NCI-H460 (cell line): ENCODE measurements around the gene PIAS3. TPM values are rescaled to one million over a fixed set of nuclear protein-coding genes. Genes with fewer than 3 reads are reported as not detected.
A peak's percentile ranks its signal among the peaks of the same experiment; 100 is the strongest.
"Not testable (repeated sequence)": the region's sequence is repeated elsewhere in the genome, so short reads cannot be mapped to it uniquely, and the experiment has no call there.

Source experiments
- DNase-seq: peaks from one replicate; pipeline ENCODE4 v3.0.0-alpha.2; 2016; ENCODE audit warnings: low read depth; ENCODE audit errors: extremely low read depth
- total RNA-seq: library from RNA; depleted of rRNA; stranded (reverse); fragments of >200 nt; shearing (Covaris generic); gene quantifications from 2 replicates; pipeline ENCODE4 v1.2.3, GENCODE V29; 2014

Gene PIAS3
- total RNA-seq, 1 experiment from 2014 or later: 18.6 TPM

DNA sequence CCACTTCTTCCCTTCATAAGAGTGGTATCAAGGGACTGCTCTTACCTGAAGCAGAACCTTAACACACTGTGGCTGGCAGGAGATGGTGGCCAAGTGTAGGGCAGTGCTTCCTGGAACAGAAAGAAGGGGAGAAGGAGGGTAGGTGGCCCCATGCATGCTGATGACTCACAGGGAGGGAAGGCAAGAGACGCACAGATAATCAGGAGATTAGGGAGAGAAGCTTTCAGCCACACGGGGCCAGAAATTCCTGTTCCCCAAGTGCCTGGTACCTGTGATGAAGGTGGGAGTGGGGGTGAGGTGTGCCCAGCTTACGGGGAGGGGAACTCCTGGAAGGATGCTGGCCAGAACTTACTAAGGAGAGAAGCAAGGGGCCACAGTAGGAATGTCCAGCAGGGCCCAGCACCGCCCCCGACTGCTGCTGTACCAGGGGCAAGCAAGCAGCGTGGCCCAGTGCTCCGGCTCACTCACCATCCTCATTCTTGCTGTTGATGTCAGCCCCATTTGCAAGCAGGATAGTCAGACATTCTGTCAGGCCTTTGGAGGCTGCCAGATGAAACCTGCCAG is 19.1 kb upstream of the PIAS3 start:
- no peak for DNase-seq

DNA sequence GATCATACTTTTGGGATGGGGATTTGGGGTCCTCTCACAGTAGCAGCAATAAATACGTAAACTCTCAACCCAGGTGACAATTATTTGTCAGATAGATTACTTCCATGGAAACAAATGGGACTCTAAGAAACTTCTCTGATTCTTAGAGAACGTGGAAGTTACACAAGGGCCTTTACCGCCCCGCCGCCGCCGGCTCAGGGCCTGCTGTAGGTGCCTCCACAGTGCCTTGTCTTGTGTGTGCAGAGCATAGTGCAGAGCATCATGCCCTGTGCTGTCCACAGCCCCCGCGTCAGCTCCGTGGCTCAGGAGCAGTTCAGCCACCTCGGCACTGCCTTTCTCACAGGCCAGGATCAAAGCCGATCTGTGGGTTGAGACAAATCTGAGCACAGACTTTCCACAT is 15.8 kb upstream of the PIAS3 start:
- no peak for DNase-seq

DNA sequence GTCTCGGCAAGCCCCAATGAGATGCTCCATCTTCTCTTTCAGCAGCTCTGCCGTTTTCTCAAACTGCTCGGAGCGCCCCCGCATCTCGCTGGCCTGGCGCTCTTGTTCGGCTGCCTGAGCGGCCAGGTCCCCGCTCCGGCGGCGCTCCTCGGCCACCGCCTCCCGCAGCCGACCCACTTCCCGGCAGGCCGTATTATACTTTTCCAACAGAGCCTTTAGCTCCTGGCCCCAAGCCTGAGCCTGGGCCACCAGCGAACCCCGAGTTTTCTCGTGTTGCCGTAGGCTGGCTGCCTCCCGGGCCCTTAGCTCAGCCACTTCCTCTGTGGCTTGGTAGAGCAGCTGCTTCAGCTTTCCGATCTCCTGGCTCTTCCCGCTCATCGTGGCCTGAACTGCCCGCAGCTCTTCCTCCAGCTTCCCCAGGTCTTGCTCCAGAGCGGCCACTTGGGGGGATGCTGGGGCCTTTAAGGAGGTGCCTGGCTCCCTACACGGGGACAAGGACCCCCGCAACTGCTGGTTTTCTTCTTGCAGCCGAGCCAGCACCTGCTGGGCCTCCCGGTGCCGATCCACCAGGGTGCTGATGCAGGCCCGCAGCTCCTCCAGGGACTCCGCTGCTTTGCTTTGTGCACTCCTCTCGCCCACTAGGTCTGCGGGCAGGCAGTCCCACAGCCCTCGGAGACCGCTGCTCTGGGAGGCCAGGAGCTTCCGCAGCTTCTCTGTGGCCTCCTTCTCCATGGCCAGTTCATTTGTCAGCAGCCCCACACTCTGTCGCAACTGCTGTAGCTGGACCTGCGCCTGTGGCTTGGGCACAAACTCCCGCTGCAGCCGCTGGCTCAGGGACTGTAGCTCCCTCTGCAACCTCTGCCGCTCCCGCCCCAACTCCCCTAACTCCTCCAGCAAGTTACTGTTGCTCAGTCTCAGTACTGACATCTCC is 13.4 kb upstream of the PIAS3 start:
- DNase-seq: no peak

DNA sequence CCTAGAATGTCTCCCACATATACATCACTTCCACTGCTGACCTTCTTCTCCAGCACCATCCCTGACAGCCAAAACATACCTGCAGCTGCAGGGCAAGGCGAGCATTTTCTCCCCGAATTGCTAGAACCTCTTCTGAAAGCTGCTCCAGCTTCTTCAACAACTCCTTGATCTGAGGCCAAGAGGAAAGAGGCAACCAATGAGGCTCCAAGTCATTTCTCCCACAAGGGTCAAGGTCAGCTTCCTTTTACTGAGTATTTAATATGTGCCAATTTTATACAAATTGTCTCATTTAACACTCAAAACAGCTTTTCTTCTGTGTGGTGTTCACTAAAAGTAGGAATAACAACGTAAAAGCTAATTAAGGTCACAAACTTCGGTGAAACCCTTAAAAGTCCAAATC is 9.4 kb upstream of the PIAS3 start:
- no peak for DNase-seq

DNA sequence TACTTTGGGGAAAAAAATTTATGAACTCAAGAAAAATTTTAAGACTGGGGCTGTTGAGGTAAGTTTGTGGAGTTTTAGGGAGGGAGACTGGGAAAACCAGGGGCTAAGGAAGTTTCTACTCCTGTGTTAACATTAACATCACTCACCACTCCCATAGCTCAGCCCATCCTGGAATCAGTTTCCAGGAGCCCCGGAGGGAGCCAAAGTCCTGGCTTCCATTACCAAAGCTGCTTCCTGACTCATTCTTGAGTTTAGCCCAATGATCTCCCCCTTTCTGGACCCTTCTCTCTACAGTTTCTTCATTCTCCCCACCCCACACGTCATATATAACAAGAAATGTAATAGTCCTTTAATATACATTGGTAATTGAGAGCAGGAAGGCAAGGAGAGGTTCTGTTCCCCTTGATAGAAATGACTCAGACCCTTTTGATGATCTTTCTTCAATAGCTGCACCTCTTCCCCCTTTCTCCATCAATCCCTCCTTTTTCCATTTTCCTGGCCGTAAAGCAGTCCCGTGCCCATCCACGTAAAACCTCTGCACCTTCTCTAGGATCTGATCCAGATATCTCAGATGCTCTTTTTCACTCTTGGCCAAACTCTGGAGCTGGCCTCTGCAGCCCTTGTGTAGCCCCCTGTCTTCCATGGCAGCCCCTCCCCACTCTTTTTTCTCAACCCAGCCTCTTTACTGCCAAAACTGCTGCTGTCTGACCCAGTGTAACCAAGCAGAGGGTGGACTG is 4.6 kb upstream of the PIAS3 start:
- DNase-seq: no peak

DNA sequence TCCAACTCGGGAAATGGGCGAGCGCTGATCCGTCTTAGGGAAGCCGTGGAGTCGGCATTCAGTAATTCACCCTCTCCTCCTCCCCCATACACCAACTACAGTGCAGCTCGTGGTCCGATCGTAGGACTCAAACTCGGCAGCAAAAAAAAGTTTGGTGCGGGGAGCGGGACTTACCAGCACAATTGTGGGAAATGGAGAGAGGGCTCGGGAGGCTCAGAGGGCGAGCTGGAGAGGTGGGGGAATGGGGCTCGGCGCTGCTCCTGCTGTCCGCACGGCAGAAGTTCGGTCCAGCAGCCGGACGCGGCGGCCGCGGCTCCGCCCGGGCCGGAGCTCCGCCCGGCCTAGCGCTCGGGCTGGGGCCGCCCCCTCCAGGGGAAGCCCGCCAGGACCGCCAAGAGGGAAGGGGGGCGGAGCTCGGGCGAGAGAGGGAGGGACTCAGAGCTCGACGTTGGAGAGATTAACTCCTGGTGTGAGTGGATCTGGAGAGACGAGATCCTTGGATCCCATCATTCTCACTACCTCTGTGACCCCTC is 676 bp upstream of the PIAS3 start:
- DNase-seq: peak; percentile 86

DNA sequence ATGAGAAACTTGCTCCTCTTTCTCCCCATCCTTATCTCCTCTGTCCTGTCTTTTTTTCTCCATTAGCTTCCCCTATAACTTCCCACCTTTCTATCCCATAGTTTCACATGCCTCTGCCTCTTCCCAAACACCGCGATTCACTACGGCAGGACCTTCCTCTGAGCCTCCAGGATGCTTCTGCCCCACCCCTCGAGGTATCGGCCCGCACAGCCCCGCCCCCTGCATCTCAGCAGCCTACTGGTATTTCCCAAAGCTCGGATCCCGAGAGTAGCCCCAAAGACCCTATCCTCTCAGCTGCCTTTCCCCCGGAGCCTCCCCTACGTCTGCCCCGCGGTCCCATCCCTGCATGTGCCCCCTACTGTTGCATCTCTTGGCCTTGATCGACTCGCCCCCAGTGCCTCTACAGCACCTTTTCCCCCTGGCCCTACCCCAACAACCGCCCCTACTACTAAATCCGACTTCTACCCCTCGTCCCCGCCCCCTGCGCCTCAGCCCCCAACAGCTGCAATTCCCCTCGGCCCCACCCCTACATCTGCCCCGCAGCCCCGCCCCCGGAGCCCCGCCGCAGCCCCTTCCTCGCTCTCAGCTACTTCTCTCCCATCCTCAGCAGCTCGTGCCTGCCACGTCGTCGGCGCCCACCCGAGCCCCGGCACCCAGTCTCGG is 512 bp downstream of the PIAS3 start:
- no peak for DNase-seq

DNA sequence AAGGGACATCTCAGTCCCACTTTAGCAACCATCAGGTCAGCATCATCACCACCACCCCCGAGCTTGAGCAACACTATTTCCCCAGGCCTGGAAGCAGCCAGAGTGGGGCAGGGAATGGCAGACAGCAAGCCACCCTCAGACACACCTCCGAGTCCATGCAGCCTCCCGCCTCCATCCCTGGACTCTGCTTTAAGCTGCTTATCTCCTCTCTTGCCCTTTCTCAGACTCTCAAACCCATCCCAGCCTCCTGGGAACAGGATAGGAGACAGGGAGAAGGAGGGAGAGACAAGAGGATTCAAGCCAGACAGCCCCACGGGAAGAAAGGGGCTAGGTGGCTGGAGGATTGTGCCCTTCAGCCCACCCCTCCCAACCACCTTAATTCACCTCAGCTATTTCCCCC is 1.7 kb downstream of the PIAS3 start:
- DNase-seq: no peak

DNA sequence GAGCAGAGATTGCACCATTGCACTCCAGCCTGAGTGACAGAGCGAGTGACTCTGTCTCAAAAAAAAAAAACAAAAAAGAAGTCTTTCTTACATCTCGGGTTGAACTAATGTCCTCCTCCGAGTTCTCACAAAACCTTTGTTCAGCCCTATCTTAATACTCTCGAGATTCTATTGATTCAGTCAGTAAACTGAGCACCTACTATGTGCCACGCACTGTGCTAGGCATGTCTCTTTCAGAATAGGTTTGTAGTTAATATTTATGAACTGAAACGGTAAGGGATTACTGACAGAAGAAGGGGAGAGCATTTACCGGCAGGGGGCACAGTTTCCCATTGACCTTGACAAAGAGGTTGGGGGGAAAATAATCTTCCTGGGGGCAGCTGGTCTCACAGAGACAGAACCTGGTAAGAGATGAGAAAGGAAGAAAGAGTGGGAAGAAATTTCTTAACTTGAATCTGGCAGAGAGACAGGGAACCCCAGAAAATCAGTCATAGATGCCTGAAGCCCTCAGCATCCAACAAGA is 3.4 kb downstream of the PIAS3 start:
- no peak for DNase-seq

DNA sequence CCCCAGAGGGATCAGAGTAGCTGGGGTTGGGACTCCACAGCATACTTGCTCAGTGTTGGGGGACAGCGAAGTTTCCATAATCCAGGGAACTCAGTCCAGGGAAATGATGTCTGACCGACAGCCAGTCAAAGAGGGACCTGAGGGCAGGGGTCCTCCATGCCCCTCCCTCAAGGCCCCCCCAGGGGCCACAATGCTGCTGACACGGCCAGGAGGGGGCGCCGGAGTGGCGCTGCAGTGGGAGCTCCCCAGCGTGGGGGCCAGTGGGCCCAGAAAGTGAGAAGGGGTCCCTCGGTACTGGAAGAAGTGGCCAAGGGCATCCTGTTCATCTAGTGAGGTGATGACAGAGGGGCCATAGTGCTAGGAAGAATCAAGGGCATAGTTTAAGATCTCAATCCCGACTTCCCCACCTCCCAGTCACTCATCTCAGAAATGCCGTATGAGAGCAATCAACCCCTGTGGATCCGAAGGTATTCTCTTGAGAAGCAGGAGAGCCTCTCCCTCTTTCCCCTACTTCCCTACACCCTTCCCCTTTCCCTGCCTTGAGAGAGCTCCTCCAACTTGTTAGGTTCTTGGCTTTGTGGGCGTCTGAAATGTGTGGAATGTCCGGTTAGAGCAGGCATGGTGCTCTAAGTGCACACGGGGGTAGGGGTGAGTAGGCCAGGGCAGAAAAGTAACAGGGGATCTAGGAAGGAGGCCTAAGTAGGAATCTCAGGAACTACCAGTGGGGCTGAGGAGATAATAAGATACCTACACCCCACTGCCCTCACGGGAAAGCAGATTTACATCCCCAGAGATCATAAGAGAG is 9.3 kb downstream of the PIAS3 start:
- DNase-seq: no peak

DNA sequence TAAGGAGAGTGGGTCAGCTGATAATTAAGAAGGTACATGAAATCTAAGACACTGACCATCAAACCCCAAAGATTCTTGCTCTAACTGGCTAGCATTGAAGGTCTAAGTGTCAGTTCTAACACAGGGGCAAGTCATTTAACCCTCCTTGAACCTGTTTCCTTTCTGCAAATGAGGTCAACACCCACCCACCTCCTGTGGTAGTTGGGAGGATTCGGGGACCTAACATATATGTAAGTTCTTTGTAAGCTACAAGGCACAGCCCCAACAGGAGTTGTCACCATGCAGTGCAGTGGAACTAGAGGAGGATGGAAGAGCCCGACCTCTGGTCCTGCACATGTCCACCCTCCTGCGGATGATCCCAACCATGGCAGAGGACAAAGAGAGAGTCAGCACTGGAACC is 11.1 kb downstream of the PIAS3 start:
- DNase-seq: no peak

DNA sequence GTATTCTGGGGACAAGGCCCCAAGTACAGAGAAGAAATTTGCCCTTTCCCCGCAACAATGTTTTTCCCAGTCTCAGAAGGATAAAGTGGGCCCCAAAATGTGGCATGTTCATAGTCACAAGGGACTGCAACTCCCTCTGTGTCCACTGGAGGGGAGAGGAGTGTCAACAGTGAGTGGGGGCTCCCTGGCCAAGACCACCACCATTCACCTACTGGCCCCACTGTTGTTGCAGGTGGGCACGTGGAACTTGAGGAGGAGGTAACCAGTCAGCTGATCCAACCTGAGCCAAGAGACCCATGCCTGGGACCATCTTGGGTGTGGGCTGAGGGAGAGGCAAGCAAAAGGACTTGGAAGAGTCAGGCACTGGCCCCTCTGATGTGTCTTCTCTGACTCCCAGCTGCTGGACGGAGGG is 12.7 kb downstream of the PIAS3 start:
- peak; percentile 50 for DNase-seq

DNA sequence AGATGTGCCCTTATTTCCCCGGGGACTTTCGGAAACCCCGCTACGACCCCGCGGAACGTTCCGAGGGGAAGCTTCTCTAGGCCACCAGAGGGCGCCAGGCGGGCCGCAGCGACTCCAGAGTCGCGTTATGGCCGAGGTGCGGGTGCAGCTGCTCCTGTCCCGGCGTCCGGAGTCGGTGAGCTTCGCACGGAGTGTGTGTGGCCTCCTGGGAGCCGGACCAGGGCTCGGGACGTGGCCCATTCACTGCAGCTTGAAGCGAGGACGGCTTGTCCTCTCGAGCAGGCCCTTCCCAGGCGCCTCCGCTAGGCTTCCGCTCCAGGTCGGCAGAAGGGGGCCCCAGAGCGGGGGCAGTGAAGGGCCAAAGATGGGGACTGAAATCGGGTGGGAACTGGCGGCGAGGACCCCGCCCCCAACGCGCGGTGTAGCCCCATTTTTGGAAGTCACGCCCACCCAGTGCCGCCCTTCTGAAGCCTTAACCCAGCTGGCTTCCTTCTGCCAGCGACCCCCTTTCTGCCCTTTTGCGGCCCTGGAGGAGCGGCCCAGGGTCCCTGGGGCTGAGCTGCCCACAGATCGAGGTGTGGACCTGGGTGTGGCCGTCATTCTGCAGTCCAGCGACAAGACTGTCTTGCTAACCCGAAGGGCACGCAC is 13.2 kb downstream of the PIAS3 start, which contains the start of gene NUDT17:
NUDT17 (plus strand) TSS at position 117 of the 648 bp plus-strand sequence; CDS start at position 128, 11 bp downstream.
- DNase-seq: peak; percentile 71

DNA sequence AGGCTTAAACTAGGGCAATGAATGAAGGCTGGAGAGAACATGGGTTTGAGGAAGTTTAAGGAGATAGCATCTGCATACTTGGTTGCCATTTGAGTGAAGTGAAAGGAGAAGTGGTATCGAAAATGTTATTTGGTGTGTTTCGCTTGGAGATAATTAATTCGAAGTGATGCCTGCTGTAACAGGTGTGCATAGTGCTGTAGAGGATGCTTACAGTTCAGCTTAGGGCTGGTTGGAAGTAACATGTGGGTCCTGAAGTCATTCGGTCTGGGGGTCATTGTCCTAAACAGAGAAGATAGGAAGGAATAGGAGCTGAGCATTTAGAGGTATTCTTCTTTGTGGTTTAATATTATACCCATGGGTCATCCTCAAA is 13.8 kb downstream of the PIAS3 start:
- DNase-seq: no peak

DNA sequence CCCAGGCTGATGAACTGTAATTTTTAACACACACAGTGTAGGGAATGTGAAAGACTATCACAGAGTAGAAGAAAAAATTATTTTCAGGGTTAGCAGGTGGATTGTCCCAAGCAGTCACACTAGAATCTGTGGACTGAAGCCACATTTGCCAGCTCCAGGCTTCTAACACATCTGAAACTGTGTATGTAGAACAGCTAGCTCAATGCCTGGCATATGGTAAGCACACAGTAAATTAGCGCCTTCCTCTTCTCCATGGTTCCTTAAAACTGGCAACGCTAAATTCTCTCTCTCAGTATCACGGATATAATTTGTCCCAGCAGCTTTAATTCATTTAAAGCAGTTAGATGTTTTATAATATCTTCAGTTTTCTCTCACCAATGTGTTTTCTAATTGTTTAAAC is 15.8 kb downstream of the PIAS3 start:
- DNase-seq: no peak

DNA sequence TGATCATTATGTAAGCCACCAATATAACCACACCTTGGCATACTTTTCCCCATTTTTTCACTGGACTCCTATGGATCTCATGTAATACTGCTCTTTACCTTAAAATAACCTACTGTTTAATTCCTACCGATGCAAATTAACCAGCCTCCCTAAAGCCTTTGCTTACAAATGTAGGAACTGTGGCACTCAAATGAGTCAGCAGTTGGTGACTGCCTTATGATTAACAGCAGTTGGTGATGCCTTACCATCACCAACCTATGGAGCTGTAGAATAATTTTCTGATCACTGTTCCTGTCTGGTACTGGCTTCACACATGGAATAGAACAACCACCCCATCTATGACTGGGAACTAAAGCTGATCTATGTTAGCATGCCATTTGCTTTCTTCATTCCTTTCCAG is 21.2 kb downstream of the PIAS3 start:
- no peak for DNase-seq

DNA sequence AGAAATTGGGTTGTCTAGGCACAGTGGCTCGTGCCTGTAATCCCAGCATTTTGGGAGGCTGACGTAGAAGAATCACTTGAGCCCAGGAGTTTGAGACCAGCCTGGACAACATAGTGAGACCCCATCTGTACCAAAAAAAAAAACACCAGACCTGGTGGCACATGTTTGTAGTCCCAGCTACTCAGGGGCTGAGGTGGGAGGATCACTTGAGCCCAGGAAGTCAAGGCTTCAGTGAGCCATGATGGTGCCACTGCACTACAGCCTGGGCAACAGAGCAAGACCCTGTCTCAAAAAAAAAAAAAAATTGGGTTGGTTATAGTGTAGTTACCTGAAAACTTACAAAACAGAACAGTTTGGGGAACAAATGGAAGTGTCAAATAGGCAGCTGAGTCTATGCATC is 28.1 kb downstream of the PIAS3 start:
- not testable (repeated sequence) for DNase-seq

DNA sequence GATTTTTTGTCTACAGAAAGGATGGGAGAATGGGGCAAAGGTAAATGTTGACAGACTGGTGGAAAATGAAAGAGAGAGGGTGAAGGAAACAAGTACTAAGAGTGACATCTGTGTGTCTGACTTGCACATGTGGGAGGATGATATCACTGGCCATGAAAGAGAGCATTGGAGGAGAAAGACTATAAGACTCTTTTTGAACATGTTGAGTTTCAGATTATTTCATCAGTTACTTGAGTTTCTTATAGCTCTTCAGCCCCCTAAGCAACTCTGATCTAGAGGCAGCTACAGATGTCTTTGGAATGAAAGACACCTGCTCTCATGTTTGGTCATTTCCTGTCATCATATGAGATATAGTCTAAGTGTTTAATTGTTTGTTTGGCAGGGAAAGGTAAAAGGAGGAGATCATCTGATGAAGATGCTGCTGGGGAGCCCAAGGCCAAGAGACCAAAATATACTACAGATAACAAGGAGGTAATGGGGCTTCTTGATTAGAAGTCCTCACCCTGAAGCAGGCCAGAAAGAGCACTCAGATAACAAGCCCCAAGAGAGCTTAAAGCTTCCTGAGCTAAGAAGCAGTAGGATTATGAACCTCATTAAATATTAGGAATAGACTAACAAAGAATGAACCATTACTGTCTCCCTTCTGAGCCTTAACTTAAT is 30.4 kb downstream of the PIAS3 start:
- no peak for DNase-seq

DNA sequence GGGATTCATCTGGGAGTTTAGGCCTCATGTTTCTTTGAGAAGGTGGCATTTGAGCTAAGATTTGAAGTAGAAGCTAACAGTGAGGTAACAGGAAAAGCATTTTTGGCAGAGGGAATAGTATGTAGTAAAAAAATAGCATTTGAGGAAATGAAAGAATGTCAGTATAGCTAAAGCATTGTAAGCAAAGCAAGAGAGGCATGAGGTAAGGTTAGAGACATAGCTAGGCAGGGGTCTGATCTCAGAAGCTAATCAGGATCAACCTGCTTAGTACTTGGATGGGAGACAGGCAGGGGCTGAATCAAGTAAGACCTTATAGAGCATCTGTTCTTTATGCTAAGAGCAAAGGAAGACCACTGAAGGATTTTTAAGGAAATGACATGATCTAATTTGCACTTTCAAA is 30.9 kb downstream of the PIAS3 start:
- no peak for DNase-seq
